SK-N-SH treated with all-trans-retinoic acid at 6 μM for 48 hours (cell line): ENCODE measurements around the gene PER1.

Source experiments
- CREB5 ChIP-seq: fragments of 250-450 bp; sonication (Bioruptor Pico); IDR thresholded peaks from 2 replicates; pipeline ENCODE4 v1.5.1; 2020; ENCODE audit warnings: low read depth, mild to moderate bottlenecking, moderate library complexity
- CSDC2 ChIP-seq: fragments of 250-450 bp; sonication (Bioruptor Pico); IDR thresholded peaks from 2 replicates; pipeline ENCODE4 v1.5.0; 2020; ENCODE audit warnings: mild to moderate bottlenecking, moderate library complexity
- GLIS3 ChIP-seq: fragments of 250-450 bp; sonication (Bioruptor Pico); IDR thresholded peaks from 2 replicates; pipeline ENCODE4 v1.5.0; 2020; ENCODE audit warnings: mild to moderate bottlenecking, moderate library complexity
- OSR1 ChIP-seq: fragments of 250-450 bp; sonication (Bioruptor Pico); IDR thresholded peaks from 2 replicates; pipeline ENCODE4 v1.8.0; 2022; ENCODE audit warnings: moderate library complexity, mild to moderate bottlenecking, inconsistent platforms
- POU6F1 ChIP-seq: fragments of 250-450 bp; sonication (Bioruptor Pico); IDR thresholded peaks from 2 replicates; pipeline ENCODE4 v1.8.0; 2021; ENCODE audit warnings: low read depth, mild to moderate bottlenecking, moderate library complexity, borderline replicate concordance
- RARB ChIP-seq: fragments of 250-450 bp; sonication (Bioruptor Pico); IDR thresholded peaks from 2 replicates; pipeline ENCODE4 v1.8.0; 2021; ENCODE audit warnings: mild to moderate bottlenecking, moderate library complexity
- SNAI2 ChIP-seq: fragments of 250-450 bp; sonication (Bioruptor Pico); IDR thresholded peaks from 2 replicates; pipeline ENCODE4 v1.5.0; 2020; ENCODE audit warnings: mild to moderate bottlenecking, moderate library complexity
- ZFP3 ChIP-seq: fragments of 250-450 bp; sonication (Bioruptor Pico); IDR thresholded peaks from 2 replicates; pipeline ENCODE4 v1.5.0; 2020; ENCODE audit warnings: mild to moderate bottlenecking, moderate library complexity
- ZFP30 ChIP-seq: fragments of 450-650 bp; formaldehyde crosslinking; IDR thresholded peaks from 2 replicates; pipeline ENCODE4 v1.5.0; 2022; ENCODE audit warnings: mild to moderate bottlenecking, moderate library complexity
- ZNF70 ChIP-seq: fragments of 450-650 bp; formaldehyde crosslinking; IDR thresholded peaks from 2 replicates; pipeline ENCODE4 v1.5.0; 2020; ENCODE audit warnings: mild to moderate bottlenecking, moderate library complexity
- ZNF8 ChIP-seq: fragments of 450-650 bp; formaldehyde crosslinking; IDR thresholded peaks from 2 replicates; pipeline ENCODE4 v1.5.0; 2020; ENCODE audit warnings: mild to moderate bottlenecking, moderate library complexity

GRCh38 chr17:8160224-8160577, 8.0 kb upstream of the PER1 start:
- no peak for TF ChIP-seq GLIS3 (CRISPR knock-in tag)
- TF ChIP-seq CSDC2 (CRISPR knock-in tag): no peak
- no peak for TF ChIP-seq CREB5 (CRISPR knock-in tag)
- TF ChIP-seq ZFP3 (CRISPR knock-in tag): no peak
- no peak for TF ChIP-seq ZNF70 (CRISPR knock-in tag)
- TF ChIP-seq RARB (CRISPR knock-in tag): no peak
- TF ChIP-seq ZNF8 (CRISPR knock-in tag): no peak
- TF ChIP-seq POU6F1: no peak
- TF ChIP-seq OSR1 (CRISPR knock-in tag): no peak
- TF ChIP-seq ZFP30: no peak
- no peak for TF ChIP-seq SNAI2
